Calu3 (cell line): Measurements from ENCODE around the gene DGCR8. TPM values are rescaled to one million over a fixed set of nuclear protein-coding genes. Genes with fewer than 3 reads are reported as not detected.
"Not testable (repeated sequence)": the region's sequence is repeated elsewhere in the genome, so short reads cannot be mapped to it uniquely, and the experiment has no call there.

Experiments used
- BruUV-seq: library from RNA; stranded (reverse); fragments of 400-500 nt; replicated peaks from 2 replicates; lab custom pipeline; 2021; lab: Mats Ljungman, UMichigan
- CTCF ChIA-PET: fragments of 300-600 bp; sonication (Branson Sonifier 250); formaldehyde crosslinking; loops from one replicate; lab custom pipeline; 2022; ENCODE audit warnings: antibody characterized with exemption; lab: Charles Lee
- DNase-seq: peaks from one replicate; pipeline ENCODE4 v3.0.0; 2022
- H3K27ac Mint-ChIP-seq: one replicate; pipeline ENCODE4 v1.8.0; 2022; ENCODE audit warnings: mixed read lengths; ENCODE audit not compliant: unreplicated experiment
- H3K27me3 Mint-ChIP-seq: one replicate; pipeline ENCODE4 v1.8.0; 2022; ENCODE audit warnings: mixed read lengths; ENCODE audit not compliant: unreplicated experiment
- H3K36me3 Mint-ChIP-seq: one replicate; pipeline ENCODE4 v1.8.0; 2022; ENCODE audit warnings: mild to moderate bottlenecking, moderate library complexity, mixed read lengths; ENCODE audit not compliant: insufficient read depth, unreplicated experiment
- H3K4me1 Mint-ChIP-seq: one replicate; pipeline ENCODE4 v1.8.0; 2022; ENCODE audit warnings: mild to moderate bottlenecking, low read depth, mixed read lengths; ENCODE audit not compliant: unreplicated experiment
- H3K4me3 Mint-ChIP-seq: one replicate; pipeline ENCODE4 v1.8.0; 2022; ENCODE audit warnings: mild to moderate bottlenecking, low read depth, moderate library complexity, mixed read lengths; ENCODE audit not compliant: unreplicated experiment
- H3K9me3 Mint-ChIP-seq: one replicate; pipeline ENCODE4 v1.8.0; 2022; ENCODE audit warnings: low read depth, mixed read lengths; ENCODE audit not compliant: unreplicated experiment
- intact Hi-C: fragments of 100-400 bp; cut with micrococcal nuclease; formaldehyde crosslinking; loops from one replicate; pipeline ENCODE4 v1.10.0; 2022; ENCODE audit not compliant: unreplicated experiment
- total RNA-seq: library from RNA; stranded (reverse); gene quantifications from 2 replicates; pipeline ENCODE4 v1.2.3, GENCODE V29; 2022
- TF ChIP-seq, protein P1 (sequence below): fragments of 200-600 bp; IDR thresholded peaks from one replicate; pipeline ENCODE4 v1.8.0; 2022; ENCODE audit warnings: antibody characterized with exemption; ENCODE audit not compliant: unreplicated experiment

Gene DGCR8
- total RNA-seq, 1 experiment from 2014 or later = 54.7 TPM

DNA sequence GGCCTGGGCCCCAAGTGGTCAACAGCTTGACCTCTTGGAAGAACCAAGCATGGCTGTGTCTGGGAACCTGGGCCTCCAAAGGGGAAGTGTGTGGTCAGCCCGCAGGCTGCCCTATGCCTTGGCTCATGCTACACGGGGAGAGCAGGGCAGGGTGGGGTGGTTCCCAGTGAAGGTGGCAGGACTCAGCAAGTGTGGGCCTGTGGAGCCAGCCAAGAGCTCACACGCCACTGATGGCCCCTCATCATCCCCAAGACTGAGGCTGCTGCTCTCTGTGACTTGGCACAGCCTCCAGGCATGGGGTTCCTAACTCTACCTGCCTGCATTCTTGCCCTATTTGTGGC lies 15.9 kb upstream of the DGCR8 start:
- no peaks in the 10 kb centered on the region for H3K4me1 Mint-ChIP-seq
- DNase-seq = no peak
- H3K4me3 Mint-ChIP-seq = no peak overlapping the region
- no peaks in the 10 kb centered on the region for H3K27me3 Mint-ChIP-seq
- H3K27ac Mint-ChIP-seq = no peak overlapping the region
- intact Hi-C loops = no loop called here
- TF ChIP-seq, protein P1, sequence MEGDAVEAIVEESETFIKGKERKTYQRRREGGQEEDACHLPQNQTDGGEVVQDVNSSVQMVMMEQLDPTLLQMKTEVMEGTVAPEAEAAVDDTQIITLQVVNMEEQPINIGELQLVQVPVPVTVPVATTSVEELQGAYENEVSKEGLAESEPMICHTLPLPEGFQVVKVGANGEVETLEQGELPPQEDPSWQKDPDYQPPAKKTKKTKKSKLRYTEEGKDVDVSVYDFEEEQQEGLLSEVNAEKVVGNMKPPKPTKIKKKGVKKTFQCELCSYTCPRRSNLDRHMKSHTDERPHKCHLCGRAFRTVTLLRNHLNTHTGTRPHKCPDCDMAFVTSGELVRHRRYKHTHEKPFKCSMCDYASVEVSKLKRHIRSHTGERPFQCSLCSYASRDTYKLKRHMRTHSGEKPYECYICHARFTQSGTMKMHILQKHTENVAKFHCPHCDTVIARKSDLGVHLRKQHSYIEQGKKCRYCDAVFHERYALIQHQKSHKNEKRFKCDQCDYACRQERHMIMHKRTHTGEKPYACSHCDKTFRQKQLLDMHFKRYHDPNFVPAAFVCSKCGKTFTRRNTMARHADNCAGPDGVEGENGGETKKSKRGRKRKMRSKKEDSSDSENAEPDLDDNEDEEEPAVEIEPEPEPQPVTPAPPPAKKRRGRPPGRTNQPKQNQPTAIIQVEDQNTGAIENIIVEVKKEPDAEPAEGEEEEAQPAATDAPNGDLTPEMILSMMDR = no peak
- H3K9me3 Mint-ChIP-seq = no peaks in the 10 kb centered on the region
- CTCF ChIA-PET = no interaction called here
- peaks cover 13% of the 10 kb centered on the region for H3K36me3 Mint-ChIP-seq
- no TSS peak for BruUV-seq

DNA sequence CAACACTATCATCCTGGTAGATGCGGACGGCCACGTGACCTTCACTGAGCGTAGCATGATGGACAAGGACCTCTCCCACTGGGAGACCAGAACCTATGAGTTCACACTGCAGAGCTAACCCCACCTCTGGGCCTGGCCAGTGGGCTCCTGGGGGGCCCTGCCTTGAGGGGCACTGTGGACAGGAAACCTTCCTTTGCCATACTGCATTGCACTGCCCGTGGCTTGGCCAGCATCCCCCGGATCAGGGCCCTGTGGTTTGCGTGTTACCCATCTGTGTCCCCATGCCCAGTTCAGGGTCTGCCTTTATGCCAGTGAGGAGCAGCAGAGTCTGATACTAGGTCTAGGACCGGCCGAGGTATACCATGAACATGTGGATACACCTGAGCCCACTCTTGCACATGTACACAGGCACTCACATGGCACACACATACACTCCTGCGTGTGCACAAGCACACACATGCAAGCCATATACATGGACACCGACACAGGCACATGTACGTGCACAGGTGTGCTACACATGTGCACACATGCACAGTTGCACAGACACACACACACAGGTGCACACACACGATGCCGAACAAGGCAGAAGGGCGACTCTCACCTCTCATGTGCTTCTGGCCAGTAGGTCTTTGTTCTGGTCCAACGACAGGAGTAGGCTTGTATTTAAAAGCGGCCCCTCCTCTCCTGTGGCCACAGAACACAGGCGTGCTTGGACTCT lies 15.3 kb upstream of the DGCR8 start:
- CTCF ChIA-PET = no interaction called here
- Mint-ChIP-seq H3K9me3 (no peaks in the 10 kb centered on the region), H3K4me3 (no peak overlapping the region), H3K36me3 (peaks cover 7% of the 10 kb centered on the region), H3K4me1 (no peaks in the 10 kb centered on the region), H3K27me3 (no peaks in the 10 kb centered on the region), H3K27ac (no peak overlapping the region)
- TF ChIP-seq, protein P1 = no peak
- BruUV-seq = no TSS peak
- no peak for DNase-seq
- intact Hi-C loops = no loop called here

DNA sequence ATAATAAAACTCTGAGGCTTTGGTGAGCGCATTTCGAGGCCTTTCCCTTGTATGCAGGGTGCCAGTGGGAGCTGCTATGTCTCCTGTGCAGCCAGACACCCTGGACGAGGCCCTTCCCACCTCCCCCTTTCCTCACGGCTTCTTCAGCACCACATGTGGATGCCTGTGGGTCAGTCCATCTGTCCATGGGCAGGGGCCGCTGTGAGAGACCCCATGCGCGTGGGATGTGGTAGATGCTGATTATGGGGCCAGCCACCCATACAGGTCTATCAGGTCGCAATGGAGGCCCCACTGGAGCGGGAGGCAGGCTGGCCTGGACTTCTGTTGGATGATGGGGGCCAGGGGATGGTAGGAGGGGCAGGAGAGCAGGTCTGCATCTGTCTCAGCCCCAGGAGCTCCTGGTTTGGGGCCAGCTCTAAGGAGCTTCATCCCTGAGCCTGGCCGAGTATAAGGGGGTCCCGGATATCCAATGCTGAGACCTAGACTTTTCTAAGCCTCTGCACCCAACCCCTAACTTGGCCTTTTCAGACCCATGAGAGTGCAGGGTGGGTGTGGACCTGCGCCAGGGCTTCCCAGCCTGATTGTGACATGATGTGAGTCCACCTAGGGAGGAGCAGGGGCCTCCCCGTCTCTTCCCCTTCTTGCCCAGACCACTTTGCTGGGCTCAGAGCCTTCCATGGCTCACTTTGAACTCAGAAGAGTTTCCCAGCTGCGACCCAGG lies 14.0 kb upstream of the DGCR8 start:
- CTCF ChIA-PET = no interaction called here
- DNase-seq = no peak
- Mint-ChIP-seq H3K9me3 (no peaks in the 10 kb centered on the region), H3K4me1 (no peaks in the 10 kb centered on the region), H3K27ac (no peak overlapping the region), H3K36me3 (peaks cover 5% of the 10 kb centered on the region), H3K4me3 (no peak overlapping the region), H3K27me3 (no peaks in the 10 kb centered on the region)
- no TSS peak for BruUV-seq
- TF ChIP-seq, protein P1 = no peak
- intact Hi-C loops = no loop called here

DNA sequence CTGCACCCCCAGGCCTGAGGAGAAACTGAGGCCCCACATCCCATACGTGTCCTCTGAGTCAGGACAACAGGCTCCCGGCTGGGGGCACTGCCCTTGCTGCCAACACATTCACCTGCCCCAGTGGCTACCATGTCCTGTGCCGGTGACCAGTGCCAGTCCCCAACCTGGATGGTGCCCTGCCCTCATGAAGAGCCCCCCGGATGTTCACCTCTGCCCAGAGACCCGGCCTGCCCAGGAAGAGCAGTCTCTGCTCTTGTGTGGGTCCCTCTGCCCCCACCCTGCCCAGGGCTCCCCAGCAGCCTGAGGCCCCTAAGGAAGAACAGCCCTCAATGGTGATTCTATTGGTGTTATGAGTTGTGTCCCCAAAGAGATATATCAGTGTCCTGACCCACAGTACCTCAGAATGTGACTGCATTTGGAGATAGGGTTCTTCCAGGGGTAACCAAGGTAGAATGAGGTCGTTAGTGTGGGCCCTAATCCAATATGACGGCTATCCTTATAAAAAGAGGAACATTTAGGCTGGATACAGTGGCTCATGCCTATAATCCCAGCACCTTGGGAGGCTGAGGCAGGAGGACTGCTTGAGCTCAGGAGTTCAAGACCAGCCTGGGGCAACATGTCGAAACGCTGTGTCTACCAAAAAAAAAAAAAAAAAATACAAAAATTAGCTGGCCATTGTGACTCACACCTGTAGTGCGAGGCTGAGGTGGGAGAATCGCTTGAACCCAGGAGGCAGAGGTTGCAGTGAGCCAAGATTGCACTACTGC lies 13.2 kb upstream of the DGCR8 start:
- no peak overlapping the region for H3K27ac Mint-ChIP-seq

DNA sequence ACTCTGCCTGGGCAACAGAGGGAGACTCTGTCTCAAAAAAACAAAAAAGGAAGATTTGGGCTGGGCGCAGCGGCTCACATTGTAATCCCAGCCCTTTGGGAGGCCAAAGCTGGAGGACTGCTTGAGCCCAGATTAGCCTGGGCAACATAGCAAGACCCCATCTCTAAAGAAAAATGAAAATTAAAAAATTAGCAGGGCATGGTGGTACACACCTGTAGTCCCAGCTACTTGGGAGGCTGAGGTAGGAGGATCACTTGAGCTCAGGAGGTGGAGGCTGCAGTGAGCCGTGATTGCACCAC lies 12.7 kb upstream of the DGCR8 start:
- H3K9me3 Mint-ChIP-seq, H3K36me3 Mint-ChIP-seq, CTCF ChIA-PET, BruUV-seq, H3K27ac Mint-ChIP-seq, H3K4me1 Mint-ChIP-seq, H3K4me3 Mint-ChIP-seq, DNase-seq, H3K27me3 Mint-ChIP-seq, intact Hi-C loops: not testable (repeated sequence)

More for the DNA sequence above, 13.2 kb upstream of the DGCR8 start:
- intact Hi-C loops = no loop called here
- no peaks in the 10 kb centered on the region for H3K9me3 Mint-ChIP-seq
- H3K36me3 Mint-ChIP-seq = peaks cover 10% of the 10 kb centered on the region
- TF ChIP-seq, protein P1 = no peak
- no peaks in the 10 kb centered on the region for H3K4me1 Mint-ChIP-seq
- no peaks in the 10 kb centered on the region for H3K27me3 Mint-ChIP-seq
- BruUV-seq = no TSS peak
- no peak overlapping the region for H3K4me3 Mint-ChIP-seq
- CTCF ChIA-PET = no interaction called here
- no peak for DNase-seq
